ENCODE data around the gene ZBTB7C.

Gene ZBTB7C

DNA sequence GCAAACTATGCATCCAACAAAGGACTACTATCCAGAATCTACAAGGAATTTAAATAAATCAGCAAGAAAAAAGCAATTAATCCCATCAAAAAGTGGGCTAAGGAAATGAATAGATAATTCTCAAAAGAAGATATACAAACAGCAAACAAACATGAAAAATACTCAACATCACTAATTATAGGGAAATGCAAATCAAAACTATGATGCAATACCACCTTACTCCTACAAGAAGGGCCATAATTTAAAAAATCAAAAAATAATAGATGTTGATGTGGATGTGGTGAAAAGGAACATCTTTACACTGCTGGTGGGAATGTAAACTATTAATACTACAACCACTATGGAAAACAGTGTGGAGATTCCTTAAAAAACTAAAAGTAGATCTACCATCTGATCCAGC is 164.7 kb downstream of the ZBTB7C start:
- DNase-seq, result no peak

DNA sequence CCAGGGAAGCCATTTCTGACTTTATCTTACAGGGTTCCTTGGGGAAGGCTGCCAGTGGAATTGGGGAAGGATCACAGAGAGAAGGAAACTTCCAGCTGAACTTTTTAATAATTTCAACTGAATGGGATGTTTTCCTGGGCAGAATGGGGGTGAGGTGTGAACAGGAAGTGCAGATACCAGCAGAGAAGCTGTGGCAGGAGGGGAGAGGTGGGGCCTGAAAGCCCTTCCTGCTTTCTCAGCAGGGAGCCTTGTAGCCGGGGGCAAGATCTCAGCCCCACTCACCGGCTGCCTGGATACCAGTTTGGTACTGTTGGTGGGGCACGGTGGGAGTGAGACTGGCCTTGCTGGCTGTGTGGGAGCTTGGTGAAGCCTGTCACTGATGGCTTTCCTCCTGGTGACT is 170.5 kb downstream of the ZBTB7C start:
- DNase-seq, result no peak

- DNase-seq, result no peak
These were observed 171.0 kb downstream of the ZBTB7C start for GRCh38 chr18:48238206-48238605.

DNA sequence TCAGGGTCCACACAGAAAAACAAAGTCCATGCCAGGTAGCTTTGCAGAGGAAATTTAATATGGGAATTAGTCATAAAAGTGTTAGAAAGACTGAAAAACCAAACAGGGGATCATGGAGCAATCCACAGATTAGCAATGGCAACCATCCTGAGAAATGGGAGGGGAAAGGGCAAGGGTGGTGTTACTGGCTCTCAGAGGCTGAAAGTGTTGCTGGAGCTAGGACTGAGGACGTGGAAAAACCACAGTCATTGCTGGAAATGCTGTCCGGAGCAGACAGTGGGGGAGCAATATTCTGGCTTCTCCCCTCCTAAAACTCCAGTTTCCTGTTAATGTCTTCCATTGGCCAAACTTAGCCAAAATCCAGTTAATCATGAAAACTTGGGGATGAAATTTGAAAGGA is 172.4 kb downstream of the ZBTB7C start:
- DNase-seq, result no peak

- no peak for DNase-seq
These were observed 178.6 kb downstream of the ZBTB7C start for GRCh38 chr18:48230467-48231113.

DNA sequence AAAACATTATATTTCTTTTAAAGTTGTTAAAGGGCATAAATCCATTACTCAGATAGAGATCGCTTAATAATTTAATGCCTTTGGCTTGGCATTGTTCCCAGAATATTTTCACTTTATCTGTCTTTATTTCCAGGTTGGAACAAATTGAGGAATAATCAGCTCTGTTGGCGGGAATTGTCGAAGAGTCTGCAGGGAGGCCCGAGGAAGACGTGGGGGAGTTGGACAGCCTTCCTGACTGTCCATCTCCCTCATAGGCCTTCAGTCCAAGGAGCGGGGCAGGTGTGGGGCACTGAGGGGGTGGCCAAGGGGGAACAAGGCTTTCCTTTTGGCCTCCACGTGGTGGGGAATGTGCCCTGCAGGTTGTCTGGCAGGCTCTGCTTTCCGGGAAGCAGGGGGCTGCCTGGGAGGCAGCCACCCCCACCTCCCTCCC is 179.6 kb downstream of the ZBTB7C start:
- no peak for DNase-seq

DNA sequence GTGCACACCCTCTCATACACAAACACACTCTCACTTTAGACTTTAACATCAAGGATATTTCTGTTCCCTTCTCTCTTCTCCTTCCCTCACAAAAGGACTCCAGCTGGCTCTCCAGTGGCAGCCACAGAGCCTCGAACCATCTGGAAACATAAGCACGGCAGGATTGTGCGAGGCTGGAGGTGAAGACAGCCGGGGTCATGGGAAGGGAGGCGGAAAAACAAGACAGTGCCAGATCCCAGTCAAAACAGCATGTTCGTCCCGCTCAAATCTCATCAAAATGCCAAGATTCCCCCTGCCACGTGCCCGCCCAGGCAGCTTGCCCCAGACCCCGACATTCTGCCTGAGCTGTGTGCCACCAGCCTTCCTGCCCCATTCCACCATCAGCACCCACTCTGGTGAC is 180.3 kb downstream of the ZBTB7C start:
- no peak for DNase-seq

- DNase-seq, result no peak
These were observed 180.9 kb downstream of the ZBTB7C start for GRCh38 chr18:48228301-48228715.

GRCh38 chr18:48227206-48227605 is 182.0 kb downstream of the ZBTB7C start:
- DNase-seq, result no peak

GRCh38 chr18:48226401-48226800 is 182.8 kb downstream of the ZBTB7C start:
- no peak for DNase-seq

DNA sequence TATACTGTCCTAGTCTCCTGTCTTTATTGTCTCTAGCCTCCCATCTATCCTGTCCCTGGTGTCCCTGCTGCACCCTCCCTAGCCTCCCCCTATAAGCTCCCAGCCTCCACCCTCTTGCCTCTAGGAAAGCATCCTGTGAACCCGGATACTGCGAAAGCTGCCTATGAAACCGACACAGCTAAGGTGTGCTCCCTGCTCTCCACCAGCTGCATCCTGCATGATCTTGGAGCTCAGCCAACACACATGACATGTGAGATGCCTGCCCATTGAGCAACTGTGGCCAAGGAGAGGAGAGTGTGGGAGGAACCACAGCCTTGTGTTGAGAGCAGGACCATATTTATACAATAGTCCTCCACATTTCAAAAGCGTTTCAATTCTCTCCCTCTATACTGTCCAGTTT is 187.1 kb downstream of the ZBTB7C start:
- DNase-seq, result peak; percentile 26

DNA sequence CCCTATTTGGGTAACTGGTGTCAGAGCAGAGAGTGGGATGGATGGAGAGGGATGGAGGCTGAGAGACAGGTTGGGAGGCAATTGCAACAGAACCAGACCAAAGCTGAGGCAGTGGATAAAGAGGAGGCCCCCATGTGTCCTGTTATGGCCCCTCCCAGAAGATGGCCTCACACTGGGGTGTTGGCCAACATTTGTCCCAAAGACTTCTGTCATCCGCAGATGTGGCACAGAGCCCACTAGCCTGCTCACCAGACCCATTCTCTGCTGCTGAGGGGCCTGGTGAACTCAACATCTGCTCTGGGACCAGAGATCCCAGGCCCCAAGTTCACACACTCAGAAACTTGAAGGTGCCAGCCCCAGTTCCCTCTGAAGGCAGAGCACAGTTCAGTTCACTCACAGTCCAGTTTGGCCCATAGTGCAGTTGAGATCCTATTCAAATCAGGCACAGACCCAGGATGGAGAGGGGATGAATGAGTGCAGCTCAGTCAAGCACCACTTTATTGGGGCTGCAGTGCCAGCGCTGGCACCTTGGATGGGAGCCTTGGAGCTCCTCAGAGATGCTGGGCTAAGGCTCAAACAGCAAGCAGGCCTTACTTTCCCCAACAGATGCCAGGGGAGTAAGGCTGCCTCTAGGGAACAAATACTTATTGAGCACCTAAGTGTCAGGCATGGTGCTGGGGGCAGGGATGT is 189.2 kb downstream of the ZBTB7C start:
- no peak for DNase-seq

- no peak for DNase-seq
These were observed 190.0 kb downstream of the ZBTB7C start for GRCh38 chr18:48219037-48219809.

DNA sequence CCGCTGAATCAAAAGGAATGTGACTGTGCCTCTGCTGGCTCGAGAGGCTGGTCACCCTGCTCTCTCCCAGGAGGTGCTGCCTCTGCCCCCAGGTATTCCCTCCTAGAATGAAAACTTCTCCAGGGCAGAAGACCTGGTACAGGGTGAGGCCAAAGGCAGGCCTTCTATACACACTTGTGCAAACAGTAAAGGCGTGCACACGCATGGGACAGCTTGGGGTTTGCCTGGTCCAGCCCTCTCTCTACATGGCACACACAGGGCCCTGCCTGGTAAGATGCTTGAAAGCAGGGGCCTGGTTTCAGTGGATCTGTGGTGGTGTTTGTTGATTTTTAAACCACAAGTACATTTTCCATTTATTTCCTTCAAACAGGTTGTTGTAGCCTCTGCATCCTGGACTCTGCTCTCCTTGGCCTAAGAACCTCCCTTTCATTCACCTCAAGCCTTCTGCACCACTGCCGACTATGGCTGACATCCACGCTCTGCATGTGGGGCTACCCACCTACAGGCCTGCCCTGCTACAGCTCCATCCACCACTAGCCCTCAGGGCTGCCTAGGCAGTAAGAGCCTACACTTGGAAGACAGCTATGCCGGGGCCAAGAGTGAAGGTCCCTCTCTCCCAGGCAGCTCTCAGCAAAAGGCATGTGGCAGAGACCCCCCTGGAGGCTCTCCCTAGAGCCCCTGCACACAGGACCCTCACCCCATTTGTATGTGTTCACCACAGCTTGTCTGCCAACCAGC is 190.7 kb downstream of the ZBTB7C start:
- DNase-seq, result no peak

DNA sequence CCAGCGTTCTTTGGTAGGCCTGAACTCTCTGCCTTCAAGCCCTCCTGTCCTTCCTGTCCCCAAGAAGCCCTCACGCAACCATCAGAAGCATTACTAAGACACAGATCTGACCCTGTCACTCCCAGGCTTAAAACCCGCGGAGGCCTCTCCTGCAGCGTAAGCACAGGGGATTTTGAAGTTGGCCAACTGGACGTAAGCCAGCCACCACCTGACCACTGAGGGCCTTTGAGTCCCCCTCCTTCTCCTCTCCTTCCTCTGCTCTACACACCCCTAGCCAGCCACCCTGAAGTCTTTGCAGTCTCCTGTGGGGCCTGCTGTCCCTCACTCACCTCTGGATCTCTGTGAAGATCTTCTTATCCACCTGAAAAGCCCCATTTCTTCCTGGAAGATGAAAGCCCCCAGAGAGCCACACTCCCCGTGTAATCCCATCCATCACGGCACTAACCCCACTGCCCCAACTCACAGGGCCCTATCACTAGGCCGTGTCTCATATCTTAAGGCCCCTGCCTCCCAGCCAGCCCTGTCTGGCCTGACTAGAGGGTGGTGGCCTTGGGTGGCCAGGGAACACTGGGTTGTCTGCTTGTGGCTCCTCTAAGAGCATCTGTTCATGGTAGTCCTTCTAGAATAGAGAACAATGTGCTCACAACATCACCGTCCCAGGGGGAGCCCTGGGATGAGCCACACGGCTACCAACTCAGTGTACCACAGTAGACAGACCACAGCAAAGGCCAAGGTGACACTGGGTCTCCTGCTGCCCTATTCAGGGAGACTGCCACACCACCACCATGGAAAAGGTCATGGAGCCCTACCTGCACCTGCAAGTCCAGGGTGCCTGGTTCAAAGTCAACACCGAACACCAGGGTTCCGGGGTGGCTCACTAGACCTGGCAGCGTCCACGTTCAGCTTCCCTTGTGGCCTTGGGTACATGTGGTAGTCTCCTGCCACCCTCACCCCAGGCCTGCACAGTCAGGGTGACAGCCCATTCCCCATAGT is 191.6 kb downstream of the ZBTB7C start:
- DNase-seq, result no peak

GRCh38 chr18:48216639-48217257 is 192.4 kb downstream of the ZBTB7C start:
- no peak for DNase-seq

- DNase-seq, result no peak
These were observed 193.1 kb downstream of the ZBTB7C start for GRCh38 chr18:48215876-48216638.

DNA sequence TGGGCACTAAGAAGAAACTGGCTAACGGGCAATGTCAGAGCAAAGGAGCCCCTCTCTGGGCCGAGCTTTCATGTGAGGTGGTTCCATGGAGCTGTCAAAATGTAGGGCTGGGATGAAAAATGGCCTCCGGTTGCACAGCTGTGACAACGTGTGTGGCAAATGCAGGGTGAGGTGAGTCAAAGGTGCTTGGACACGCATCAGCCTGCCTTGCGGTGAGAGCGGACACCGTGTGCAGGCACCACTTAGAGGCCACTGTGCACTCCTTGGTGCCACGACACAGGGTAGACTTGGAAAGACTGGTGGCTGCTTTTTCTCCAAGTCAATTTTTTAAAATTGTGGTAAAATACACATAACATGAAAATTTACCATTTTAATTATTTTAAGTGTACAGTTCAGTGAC is 195.4 kb downstream of the ZBTB7C start:
- no peak for DNase-seq

DNA sequence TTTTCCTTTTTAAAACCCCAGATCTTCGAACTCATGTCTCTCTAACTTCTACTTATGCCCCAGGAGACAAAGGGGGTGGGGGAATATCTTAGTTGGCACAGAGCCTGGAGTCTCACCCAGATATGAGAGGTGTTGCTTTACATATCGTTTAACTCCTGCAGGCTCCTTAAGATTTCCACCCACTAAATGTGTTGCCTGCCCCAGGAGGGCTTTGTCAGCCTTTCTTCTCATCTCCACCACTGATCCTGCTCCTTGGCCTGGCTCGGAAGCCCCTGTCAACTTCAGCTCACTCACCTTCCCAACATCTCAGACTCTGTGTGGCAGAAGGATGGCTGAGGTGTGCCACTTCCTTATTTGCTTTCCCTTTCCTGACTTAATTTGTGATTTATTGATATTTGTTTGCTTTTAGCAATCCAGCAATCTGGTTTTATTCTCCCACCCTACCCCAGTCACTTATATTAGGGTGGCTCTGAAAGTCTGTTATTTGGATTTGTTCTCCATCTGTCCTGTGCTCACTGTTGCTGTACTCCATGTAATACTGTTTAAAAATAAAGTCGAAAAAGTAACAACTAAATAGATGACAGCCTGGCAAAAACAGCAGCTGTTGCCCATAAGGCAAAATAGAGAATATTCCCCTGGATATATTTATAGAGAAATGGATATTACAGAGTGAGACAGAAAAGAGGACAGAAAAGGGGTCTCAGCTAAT is 200.6 kb downstream of the ZBTB7C start:
- DNase-seq, result no peak

DNA sequence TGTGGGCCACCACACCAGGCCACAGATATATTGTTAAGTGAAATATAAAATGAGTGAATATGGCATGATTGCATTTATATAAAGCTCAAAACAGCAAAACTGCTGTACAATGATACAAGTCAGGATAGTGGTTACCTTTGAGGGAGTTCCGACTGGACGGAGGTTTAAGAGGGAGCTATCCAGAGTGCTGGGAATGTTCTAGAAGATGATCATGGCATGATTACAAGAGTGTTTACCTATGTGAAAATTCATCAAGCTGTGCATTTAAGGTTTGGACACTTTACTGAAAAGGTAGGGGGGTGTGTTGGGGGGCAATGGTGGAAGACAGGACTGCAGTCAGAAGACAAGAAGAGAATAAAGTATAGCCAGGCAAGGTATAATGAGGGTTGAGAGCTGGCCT is 201.4 kb downstream of the ZBTB7C start:
- no peak for DNase-seq

Measured in NCI-H524 treated with DMSO at 0.1 percent for 48 hours (cell line).